KBM-7 (cell line): ENCODE measurements around the gene DYDC2.
"Not testable (repeated sequence)": the region's sequence is repeated elsewhere in the genome, so short reads cannot be mapped to it uniquely, and the experiment has no call there.

Experiments
- DNase-seq: peaks from one replicate; pipeline ENCODE4 v3.0.0-alpha.2; 2015
- in situ Hi-C: fragments of 300-500 bp; cut with MboI; formaldehyde crosslinking; loops from 2 replicates; pipeline ENCODE4 v1.14.3; 2020; ENCODE audit warnings: low sequenced_read_pairs, low pct_unique_long_range_greater_than_20kb, mixed read lengths

The DYDC2 gene

GRCh38 chr10:80410578-80411145, 54.1 kb downstream of the DYDC2 start:
- no peak for DNase-seq
- in situ Hi-C loops: no loop called here

GRCh38 chr10:80411267-80411668, 54.7 kb downstream of the DYDC2 start:
- no peak for DNase-seq
- in situ Hi-C loops: no loop called here

DNA sequence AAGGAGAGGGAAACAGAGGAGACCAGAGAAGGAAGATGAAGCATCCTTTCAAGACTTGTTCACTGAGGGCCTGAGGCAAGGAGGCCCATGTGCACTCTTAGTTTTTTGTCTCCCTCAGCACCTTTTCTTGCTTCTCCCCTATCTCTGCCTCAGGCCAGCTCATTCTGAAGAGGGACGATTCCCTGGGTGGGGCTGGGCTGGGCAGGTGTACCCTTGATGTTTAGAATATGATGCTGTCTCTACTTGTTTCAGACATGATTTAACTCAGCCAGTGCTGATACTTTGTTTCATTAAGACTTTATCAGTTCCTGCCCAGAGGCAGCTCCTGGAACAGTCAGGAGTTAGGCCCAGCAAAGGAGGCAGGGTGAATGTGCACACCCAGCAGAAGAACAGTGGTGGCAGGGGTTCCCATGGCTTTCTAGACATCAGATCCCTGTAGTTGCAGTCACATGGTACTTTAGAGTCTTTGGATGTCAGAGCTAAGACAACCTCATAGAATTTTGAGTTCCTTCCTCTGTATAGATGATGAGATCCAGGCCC, 55.2 kb downstream of the DYDC2 start:
- in situ Hi-C loops: no loop called here
- no peak for DNase-seq

GRCh38 chr10:80412486-80412885, 55.9 kb downstream of the DYDC2 start:
- in situ Hi-C loops: no loop called here
- no peak for DNase-seq

DNA sequence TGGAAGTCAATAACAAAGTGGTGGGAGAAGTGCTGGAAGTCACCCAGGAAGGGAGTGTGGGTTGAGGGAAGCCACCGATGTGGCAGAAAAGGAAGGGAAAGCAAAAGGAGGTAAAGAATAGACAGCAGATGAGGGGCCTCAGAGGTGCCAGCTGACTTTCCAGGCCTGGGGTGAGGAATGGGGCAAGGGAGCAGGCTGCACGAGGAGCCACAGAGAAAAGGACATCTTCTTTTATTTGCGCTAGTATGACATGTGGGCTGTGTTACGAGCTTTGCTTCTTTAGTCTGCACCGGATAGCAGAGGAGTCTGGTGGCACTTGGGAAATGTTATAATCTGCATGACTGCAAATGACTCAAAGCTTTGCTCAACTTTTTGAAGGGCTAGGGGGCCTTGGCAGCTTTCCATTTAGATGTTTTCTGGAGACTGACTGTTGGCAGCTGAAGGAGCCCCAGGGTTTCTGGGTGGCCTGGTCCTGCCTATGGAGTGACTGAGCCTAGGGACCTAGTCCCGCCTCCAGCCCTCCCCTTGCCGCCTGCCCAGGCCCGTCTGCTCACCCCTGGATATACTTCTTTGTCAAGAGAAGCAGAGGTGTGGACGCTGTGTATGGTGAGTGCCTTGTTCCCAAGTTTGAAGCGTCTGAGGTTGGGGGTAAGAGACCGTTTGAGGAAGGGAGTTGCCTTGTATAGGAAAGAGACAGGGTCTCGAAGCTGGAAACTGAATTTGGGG, 56.9 kb downstream of the DYDC2 start:
- in situ Hi-C loops: no loop called here
- no peak for DNase-seq

- in situ Hi-C loops: no loop called here
- DNase-seq: no peak
Observed at GRCh38 chr10:80414142-80414895, 57.7 kb downstream of the DYDC2 start.

DNA sequence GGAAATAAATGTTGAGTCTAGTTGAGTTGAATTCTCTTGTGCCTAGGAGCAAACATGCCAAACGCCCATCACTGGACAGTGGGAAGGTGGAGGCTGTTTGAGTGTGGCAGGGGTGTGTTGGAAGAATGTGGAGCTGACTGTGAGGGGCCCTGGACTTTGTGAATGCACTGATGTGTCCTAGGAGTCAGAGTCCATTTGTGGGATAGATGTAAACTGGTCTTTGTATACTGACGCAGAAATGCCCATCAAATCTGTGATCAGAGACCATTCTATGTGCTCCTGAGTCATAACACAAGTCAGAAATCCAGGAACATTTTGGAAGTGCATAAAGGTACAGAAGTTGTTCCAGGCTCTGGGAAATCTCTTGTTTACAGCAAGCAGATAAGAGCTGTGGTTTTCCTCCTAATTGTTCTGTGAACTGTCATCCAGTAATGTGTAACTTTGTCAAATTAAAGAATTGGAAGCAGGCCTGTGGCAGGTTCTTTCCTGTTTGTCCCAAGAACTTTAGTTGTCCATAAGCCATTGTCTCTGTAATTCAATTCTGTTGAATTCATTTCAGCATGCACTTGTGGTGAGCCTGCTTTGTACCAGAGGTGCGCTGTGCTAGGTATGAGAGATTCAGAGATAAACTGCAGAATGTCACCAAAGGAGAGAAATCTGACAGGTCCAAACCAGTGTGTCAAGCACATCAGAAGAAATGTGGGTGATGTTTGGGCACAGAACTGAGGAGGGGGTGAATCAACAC, 59.3 kb downstream of the DYDC2 start:
- in situ Hi-C loops: no loop called here
- DNase-seq: no peak

GRCh38 chr10:80416479-80417098, 60.0 kb downstream of the DYDC2 start:
- in situ Hi-C loops: no loop called here
- no peak for DNase-seq

DNA sequence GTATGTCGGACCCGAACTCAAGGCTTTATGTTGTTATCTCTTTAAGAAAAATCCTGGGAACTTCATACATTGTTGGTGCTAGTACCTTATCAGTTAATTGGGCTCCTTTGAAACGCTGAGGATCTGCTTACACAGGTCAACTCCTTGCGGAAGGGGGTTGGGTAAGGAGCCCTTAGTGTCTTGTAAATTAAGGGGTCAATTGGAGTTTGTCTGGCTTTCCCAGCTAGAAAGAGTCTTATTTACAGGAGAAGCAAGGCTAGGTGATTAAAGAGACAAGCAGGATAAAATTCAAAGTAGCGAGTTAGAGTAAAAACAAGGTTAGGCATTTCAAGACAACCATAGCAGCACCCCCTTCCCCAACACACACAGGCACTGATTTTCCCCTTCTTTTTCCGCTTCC, 60.7 kb downstream of the DYDC2 start:
- in situ Hi-C loops, DNase-seq: not testable (repeated sequence)
